Liver (tissue), 3 donors: ENCODE measurements around the gene ATP5MG.

Experiments used
- CTCF ChIP-seq: fragments of 150-350 bp; IDR thresholded peaks from 2 replicates; pipeline ENCODE4 v1.5.1; 2017; ENCODE audit warnings: improper control_type of control experiment, low read depth, low read length; ENCODE audit not compliant: missing input control
- RAD21 ChIP-seq, 2 donors: IDR thresholded peaks; 2 replicates each; pipeline ENCODE4 v1.6.1; 2016; ENCODE audit warnings: antibody characterized with exemption in 2 of 2, mild to moderate bottlenecking in 2 of 2
- SP1 ChIP-seq: IDR thresholded peaks from 2 replicates; pipeline ENCODE4 v1.6.1; 2018; ENCODE audit warnings: antibody characterized with exemption, mild to moderate bottlenecking
- YY1 ChIP-seq: IDR thresholded peaks from 2 replicates; pipeline ENCODE4 v1.6.1; 2016; ENCODE audit warnings: antibody characterized with exemption, mild to moderate bottlenecking
- TF ChIP-seq, protein P1 (sequence below): IDR thresholded peaks from 2 replicates; pipeline ENCODE4 v1.6.1; 2016; ENCODE audit warnings: antibody characterized with exemption, mild to moderate bottlenecking
- donor health status: healthy.
- donor health status: healthy.

DNA sequence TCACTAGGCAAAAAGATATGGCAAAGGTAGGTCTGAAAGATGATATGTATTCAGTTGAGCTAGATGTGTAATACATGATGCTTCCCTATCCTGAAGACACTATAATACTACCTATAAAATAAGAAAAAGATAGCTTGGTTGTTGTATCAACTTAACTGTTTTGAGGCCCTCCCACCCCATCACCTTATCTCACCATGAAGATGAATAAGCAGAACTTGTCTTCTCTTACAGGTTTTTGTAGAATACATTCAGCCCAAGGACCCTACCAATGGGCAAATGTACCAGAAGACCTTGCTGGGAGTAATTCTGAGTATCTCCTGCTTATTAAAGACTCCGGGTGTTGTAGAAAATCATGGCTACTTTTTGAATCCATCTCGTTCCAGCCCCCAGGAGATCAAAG lies 28.1 kb upstream of the ATP5MG start:
- TF ChIP-seq YY1 (no peak), RAD21 (IDR thresholded peaks at IDR 0.05) (no peak), CTCF (no peak), SP1 (no peak)
- TF ChIP-seq, protein P1, sequence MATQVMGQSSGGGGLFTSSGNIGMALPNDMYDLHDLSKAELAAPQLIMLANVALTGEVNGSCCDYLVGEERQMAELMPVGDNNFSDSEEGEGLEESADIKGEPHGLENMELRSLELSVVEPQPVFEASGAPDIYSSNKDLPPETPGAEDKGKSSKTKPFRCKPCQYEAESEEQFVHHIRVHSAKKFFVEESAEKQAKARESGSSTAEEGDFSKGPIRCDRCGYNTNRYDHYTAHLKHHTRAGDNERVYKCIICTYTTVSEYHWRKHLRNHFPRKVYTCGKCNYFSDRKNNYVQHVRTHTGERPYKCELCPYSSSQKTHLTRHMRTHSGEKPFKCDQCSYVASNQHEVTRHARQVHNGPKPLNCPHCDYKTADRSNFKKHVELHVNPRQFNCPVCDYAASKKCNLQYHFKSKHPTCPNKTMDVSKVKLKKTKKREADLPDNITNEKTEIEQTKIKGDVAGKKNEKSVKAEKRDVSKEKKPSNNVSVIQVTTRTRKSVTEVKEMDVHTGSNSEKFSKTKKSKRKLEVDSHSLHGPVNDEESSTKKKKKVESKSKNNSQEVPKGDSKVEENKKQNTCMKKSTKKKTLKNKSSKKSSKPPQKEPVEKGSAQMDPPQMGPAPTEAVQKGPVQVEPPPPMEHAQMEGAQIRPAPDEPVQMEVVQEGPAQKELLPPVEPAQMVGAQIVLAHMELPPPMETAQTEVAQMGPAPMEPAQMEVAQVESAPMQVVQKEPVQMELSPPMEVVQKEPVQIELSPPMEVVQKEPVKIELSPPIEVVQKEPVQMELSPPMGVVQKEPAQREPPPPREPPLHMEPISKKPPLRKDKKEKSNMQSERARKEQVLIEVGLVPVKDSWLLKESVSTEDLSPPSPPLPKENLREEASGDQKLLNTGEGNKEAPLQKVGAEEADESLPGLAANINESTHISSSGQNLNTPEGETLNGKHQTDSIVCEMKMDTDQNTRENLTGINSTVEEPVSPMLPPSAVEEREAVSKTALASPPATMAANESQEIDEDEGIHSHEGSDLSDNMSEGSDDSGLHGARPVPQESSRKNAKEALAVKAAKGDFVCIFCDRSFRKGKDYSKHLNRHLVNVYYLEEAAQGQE, result no peak
